ENCODE data around the gene SLC29A2.
A peak's percentile ranks its signal among the peaks of the same experiment; 100 is the strongest.

Gene SLC29A2

DNA sequence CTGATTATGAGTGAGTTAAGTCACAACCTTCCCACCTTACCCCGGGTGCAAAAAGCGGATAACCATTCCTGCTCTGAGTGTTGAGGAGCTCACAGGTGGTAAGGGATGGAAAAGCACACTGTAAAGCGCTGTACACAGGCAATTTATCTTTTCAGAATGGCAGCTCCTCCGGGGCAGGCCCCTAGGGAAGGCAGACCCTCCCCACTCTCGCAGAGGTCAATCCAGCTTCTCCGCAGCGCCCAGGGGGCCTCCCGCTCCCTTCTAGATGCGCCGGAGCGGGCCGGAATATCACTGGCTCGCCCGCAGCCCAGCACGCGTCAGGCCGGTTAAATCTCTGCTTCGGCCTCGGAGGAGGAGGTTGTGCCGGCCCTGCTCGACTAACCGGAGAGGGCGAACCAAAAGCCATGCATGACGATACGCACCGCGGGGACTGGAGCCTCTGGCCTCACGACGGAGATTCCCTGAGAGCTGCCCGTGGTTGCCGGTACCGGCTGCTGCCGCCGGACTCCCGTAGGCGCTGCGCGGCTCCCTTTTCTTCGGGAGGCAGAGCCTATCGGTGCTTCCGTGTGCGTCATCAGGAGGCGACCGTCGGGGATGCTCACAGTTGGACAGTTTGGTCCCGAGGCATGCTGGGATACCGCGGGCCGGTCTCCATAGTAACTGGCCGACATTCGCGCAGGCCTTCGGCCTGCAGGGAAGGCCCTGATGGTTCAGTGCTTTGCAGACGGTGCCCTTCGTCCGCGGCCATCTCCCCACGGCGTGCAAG, 26.8 kb downstream of the SLC29A2 start, which contains the start of gene BRMS1:
Gene BRMS1, minus strand, starts transcription at position 555 of the 766 bp plus-strand sequence. CDS start 2,870 bp downstream, outside the sequence.
- Histone ChIP-seq H3K4me2 (ENCODE audit: low read length) (peak within 1 kb of the TSS; percentile 97), H3K27ac (peak within 1 kb of the TSS; percentile 84), H2AFZ (peak within 1 kb of the TSS; percentile 89), H3K4me3 (ENCODE audit: low read depth, low read length) (peak within 1 kb of the TSS; percentile 79), H3K9me3 (ENCODE audit: control insufficient read depth, low read length) (no peaks in the 10 kb centered on the region), H3K79me2 (peaks cover 9% of the 10 kb centered on the region), H3K4me1 (peaks cover 6% of the 10 kb centered on the region), H3K9ac (peak within 1 kb of the TSS; percentile 61), H3K36me3 (ENCODE audit: control insufficient read depth, insufficient read depth, low read length) (no peaks in the 10 kb centered on the region), H3K27me3 (ENCODE audit: control insufficient read depth, insufficient read depth, low read length) (no peaks in the 10 kb centered on the region)
- TF ChIP-seq, protein P1, sequence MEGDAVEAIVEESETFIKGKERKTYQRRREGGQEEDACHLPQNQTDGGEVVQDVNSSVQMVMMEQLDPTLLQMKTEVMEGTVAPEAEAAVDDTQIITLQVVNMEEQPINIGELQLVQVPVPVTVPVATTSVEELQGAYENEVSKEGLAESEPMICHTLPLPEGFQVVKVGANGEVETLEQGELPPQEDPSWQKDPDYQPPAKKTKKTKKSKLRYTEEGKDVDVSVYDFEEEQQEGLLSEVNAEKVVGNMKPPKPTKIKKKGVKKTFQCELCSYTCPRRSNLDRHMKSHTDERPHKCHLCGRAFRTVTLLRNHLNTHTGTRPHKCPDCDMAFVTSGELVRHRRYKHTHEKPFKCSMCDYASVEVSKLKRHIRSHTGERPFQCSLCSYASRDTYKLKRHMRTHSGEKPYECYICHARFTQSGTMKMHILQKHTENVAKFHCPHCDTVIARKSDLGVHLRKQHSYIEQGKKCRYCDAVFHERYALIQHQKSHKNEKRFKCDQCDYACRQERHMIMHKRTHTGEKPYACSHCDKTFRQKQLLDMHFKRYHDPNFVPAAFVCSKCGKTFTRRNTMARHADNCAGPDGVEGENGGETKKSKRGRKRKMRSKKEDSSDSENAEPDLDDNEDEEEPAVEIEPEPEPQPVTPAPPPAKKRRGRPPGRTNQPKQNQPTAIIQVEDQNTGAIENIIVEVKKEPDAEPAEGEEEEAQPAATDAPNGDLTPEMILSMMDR (IDR thresholded peaks at IDR 0.05) = peak; percentile 20

DNA sequence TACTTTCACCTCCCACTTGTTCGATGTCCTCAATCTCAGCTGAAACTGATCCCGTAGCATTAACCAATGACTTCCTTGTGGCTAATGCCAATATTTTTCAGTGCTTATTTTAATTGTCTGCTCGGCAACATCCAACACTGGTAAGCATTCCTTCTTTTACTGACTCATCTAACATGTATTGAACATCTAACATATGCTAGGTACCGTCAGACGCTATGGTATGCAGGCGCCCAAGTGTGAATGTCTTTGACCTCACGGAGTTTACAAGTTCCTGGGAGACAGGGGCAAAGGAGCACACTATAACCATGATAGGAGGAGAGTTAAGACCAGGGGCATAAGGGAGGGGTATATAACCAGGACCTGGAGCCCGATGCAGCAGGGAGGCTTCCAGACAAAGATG, 28.4 kb downstream of the SLC29A2 start:
- TF ChIP-seq, protein P1 (IDR thresholded peaks at IDR 0.05) = no peak
- no peaks in the 10 kb centered on the region for H3K36me3 ChIP-seq (ENCODE audit: control insufficient read depth, insufficient read depth, low read length)
- peaks cover 6% of the 10 kb centered on the region for H3K4me1 ChIP-seq
- H3K4me3 ChIP-seq (ENCODE audit: low read depth, low read length) = no peak overlapping the region
- no peak overlapping the region for H3K9ac ChIP-seq
- H2AFZ ChIP-seq = no peak overlapping the region
- H3K9me3 ChIP-seq (ENCODE audit: control insufficient read depth, low read length) = no peaks in the 10 kb centered on the region
- H3K27ac ChIP-seq = no peak overlapping the region
- no peaks in the 10 kb centered on the region for H3K27me3 ChIP-seq (ENCODE audit: control insufficient read depth, insufficient read depth, low read length)
- H3K79me2 ChIP-seq = peaks cover 9% of the 10 kb centered on the region
- no peak overlapping the region for H3K4me2 ChIP-seq (ENCODE audit: low read length)

DNA sequence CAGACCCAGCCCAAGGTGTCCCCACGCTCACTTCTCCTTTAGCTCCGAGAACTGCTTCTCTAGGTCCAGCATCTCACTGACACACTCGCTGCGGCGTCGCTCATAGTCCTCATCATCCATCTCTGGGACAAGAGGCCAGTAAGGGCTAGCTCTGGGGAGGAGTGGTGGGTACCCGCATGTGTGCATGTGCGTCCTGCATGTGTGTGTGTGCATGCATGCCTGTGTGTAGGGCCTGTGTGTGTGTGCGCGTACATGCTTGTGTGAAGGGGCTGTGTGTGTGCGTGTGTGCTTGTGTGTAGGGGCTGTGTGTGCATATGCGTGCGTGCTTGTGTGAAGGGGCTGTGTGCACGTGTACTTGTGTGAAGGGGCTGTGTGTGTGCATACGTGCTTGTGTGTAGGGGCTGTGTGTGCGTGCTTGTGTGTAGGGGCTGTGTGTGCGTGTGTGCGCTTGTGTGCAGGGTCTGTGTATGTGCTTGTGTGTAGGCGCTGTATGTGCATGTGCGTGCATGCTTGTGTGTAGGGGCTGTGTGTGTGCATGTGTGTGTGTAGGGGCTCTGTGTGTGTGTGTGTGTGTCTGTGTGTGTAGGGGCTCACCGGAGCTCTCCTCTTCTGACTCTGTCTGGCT, 29.9 kb downstream of the SLC29A2 start:
- TF ChIP-seq, protein P1 (IDR thresholded peaks at IDR 0.05) = no peak
- no peaks in the 10 kb centered on the region for H3K9me3 ChIP-seq (ENCODE audit: control insufficient read depth, low read length)
- no peaks in the 10 kb centered on the region for H3K36me3 ChIP-seq (ENCODE audit: control insufficient read depth, insufficient read depth, low read length)
- H2AFZ ChIP-seq = no peak overlapping the region
- H3K4me2 ChIP-seq (ENCODE audit: low read length) = no peak overlapping the region
- H3K27ac ChIP-seq = no peak overlapping the region
- H3K79me2 ChIP-seq = peaks cover 9% of the 10 kb centered on the region
- H3K4me1 ChIP-seq = peaks cover 6% of the 10 kb centered on the region
- no peak overlapping the region for H3K4me3 ChIP-seq (ENCODE audit: low read depth, low read length)
- H3K9ac ChIP-seq = no peak overlapping the region
- no peaks in the 10 kb centered on the region for H3K27me3 ChIP-seq (ENCODE audit: control insufficient read depth, insufficient read depth, low read length)

DNA sequence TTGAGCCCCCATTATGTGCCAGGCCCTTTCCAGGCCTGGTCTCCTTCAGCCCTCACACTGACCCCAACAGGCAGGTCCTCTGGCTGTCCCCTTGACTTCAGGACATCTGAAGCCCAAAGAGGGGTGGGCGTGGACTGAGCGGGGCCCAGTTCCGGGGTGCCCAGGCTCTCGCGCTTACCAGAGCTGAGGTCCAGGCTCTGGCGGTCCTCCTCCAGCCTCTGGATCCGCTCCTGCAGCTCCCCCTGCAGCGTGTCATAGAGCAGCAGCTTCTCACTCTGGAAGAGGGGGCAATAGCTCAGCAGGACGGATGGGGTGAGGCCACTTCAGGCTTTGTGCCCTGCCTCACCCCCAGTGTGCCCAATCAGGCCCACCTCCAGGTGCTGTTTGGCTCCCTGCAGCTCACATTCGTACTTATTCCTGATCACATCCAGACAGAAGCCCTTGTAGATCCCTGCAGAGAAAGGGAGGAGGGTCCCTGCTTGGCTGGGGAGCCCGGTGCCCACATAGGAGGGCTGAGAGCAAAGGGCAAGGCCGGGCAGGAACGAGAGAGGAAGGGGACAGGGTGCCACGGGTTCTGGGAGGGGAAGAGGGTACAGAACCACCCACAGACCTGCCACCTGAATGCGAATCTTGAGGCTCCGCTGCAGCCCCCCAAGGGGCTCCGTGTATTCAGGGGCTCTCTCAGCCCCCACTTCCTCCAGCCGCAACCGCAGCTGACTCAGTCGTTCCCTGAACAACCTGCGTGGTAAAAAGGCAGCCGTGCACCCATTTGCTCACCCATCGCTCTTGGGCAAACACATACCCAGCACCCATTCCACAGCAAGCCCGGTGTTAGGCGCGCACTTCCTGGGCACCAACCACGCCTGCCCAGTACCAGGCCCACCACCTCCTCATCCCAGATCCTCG, 30.7 kb downstream of the SLC29A2 start:
- Histone ChIP-seq H3K9me3 (ENCODE audit: control insufficient read depth, low read length) (no peaks in the 10 kb centered on the region), H3K4me1 (peaks cover 2% of the 10 kb centered on the region), H3K27ac (no peak overlapping the region), H3K27me3 (ENCODE audit: control insufficient read depth, insufficient read depth, low read length) (no peaks in the 10 kb centered on the region), H3K4me3 (ENCODE audit: low read depth, low read length) (no peak overlapping the region), H3K9ac (no peak overlapping the region), H3K79me2 (peaks cover 7% of the 10 kb centered on the region), H2AFZ (no peak overlapping the region), H3K36me3 (ENCODE audit: control insufficient read depth, insufficient read depth, low read length) (no peaks in the 10 kb centered on the region), H3K4me2 (ENCODE audit: low read length) (no peak overlapping the region)
- TF ChIP-seq, protein P1 (IDR thresholded peaks at IDR 0.05) = no peak
